Parathyroid adenoma (tissue), 2 donors: ENCODE measurements around the gene DNAJC7.

Experiments
- H2AFZ ChIP-seq: fragments of 300-600 bp; sonication (generic); one replicate; pipeline ENCODE4 v1.7.0; 2017; ENCODE audit warnings: antibody characterized with exemption, mild to moderate bottlenecking
- H3K27ac ChIP-seq: fragments of 300-600 bp; sonication (generic); one replicate; pipeline ENCODE4 v1.7.0; 2017
- H3K27me3 ChIP-seq: fragments of 300-600 bp; sonication (generic); one replicate; pipeline ENCODE4 v1.7.0; 2017; ENCODE audit warnings: low read length; ENCODE audit not compliant: control insufficient read depth, insufficient read depth
- H3K36me3 ChIP-seq: fragments of 300-600 bp; sonication (generic); one replicate; pipeline ENCODE4 v1.7.0; 2017; ENCODE audit warnings: low read length; ENCODE audit not compliant: control insufficient read depth, insufficient read depth
- H3K4me1 ChIP-seq: fragments of 300-600 bp; sonication (generic); one replicate; pipeline ENCODE4 v1.7.0; 2017; ENCODE audit warnings: control low read depth
- H3K4me2 ChIP-seq: fragments of 300-600 bp; sonication (generic); one replicate; pipeline ENCODE4 v1.7.0; 2017; ENCODE audit warnings: low read length
- H3K4me3 ChIP-seq: fragments of 300-600 bp; sonication (generic); one replicate; pipeline ENCODE4 v1.7.0; 2017; ENCODE audit warnings: low read depth, low read length
- H3K79me2 ChIP-seq: fragments of 300-600 bp; sonication (generic); one replicate; pipeline ENCODE4 v1.7.0; 2017; ENCODE audit warnings: control low read depth
- H3K9ac ChIP-seq: fragments of 300-600 bp; sonication (generic); one replicate; pipeline ENCODE4 v1.7.0; 2017; ENCODE audit warnings: mild to moderate bottlenecking
- H3K9me3 ChIP-seq: fragments of 300-600 bp; sonication (generic); one replicate; pipeline ENCODE4 v1.7.0; 2017; ENCODE audit warnings: low read length; ENCODE audit not compliant: control insufficient read depth
- TF ChIP-seq, protein P1 (sequence below): fragments of 300-600 bp; sonication (generic); IDR thresholded peaks from one replicate; pipeline ENCODE4 v1.7.0; 2017; ENCODE audit warnings: antibody characterized with exemption, mild to moderate bottlenecking
- donor health status: primary hyperparathyroidism.

The DNAJC7 gene

GRCh38 chr17:41985919-41986318 is 31.3 kb downstream of the DNAJC7 start:
- TF ChIP-seq, protein P1, sequence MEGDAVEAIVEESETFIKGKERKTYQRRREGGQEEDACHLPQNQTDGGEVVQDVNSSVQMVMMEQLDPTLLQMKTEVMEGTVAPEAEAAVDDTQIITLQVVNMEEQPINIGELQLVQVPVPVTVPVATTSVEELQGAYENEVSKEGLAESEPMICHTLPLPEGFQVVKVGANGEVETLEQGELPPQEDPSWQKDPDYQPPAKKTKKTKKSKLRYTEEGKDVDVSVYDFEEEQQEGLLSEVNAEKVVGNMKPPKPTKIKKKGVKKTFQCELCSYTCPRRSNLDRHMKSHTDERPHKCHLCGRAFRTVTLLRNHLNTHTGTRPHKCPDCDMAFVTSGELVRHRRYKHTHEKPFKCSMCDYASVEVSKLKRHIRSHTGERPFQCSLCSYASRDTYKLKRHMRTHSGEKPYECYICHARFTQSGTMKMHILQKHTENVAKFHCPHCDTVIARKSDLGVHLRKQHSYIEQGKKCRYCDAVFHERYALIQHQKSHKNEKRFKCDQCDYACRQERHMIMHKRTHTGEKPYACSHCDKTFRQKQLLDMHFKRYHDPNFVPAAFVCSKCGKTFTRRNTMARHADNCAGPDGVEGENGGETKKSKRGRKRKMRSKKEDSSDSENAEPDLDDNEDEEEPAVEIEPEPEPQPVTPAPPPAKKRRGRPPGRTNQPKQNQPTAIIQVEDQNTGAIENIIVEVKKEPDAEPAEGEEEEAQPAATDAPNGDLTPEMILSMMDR = no peak
- Histone ChIP-seq H3K4me2 (no peak overlapping the region), H3K9ac (no peak overlapping the region), H3K4me3 (no peak overlapping the region), H3K27ac (no peak overlapping the region), H2AFZ (no peak overlapping the region), H3K36me3 (no peaks in the 10 kb centered on the region), H3K27me3 (no peaks in the 10 kb centered on the region), H3K4me1 (no peaks in the 10 kb centered on the region), H3K9me3 (no peaks in the 10 kb centered on the region), H3K79me2 (peaks cover 4% of the 10 kb centered on the region)

- H3K9me3 ChIP-seq = no peaks in the 10 kb centered on the region
- no peaks in the 10 kb centered on the region for H3K27me3 ChIP-seq
- no peak overlapping the region for H3K4me2 ChIP-seq
- TF ChIP-seq, protein P1 = no peak
- H3K36me3 ChIP-seq = no peaks in the 10 kb centered on the region
- no peak overlapping the region for H3K27ac ChIP-seq
- peaks cover 4% of the 10 kb centered on the region for H3K79me2 ChIP-seq
- H3K4me3 ChIP-seq = no peak overlapping the region
- H3K4me1 ChIP-seq = no peaks in the 10 kb centered on the region
- no peak overlapping the region for H2AFZ ChIP-seq
- no peak overlapping the region for H3K9ac ChIP-seq
Measured at GRCh38 chr17:41984454-41984853, 32.8 kb downstream of the DNAJC7 start.

GRCh38 chr17:41982026-41982760 is 35.0 kb downstream of the DNAJC7 start:
- H2AFZ ChIP-seq = no peak overlapping the region
- no peak overlapping the region for H3K4me2 ChIP-seq
- H3K79me2 ChIP-seq = peaks cover 4% of the 10 kb centered on the region
- no peaks in the 10 kb centered on the region for H3K4me1 ChIP-seq
- H3K9me3 ChIP-seq = no peaks in the 10 kb centered on the region
- TF ChIP-seq, protein P1 = no peak
- H3K27me3 ChIP-seq = no peaks in the 10 kb centered on the region
- no peak overlapping the region for H3K4me3 ChIP-seq
- no peak overlapping the region for H3K27ac ChIP-seq
- H3K9ac ChIP-seq = no peak overlapping the region
- no peaks in the 10 kb centered on the region for H3K36me3 ChIP-seq

DNA sequence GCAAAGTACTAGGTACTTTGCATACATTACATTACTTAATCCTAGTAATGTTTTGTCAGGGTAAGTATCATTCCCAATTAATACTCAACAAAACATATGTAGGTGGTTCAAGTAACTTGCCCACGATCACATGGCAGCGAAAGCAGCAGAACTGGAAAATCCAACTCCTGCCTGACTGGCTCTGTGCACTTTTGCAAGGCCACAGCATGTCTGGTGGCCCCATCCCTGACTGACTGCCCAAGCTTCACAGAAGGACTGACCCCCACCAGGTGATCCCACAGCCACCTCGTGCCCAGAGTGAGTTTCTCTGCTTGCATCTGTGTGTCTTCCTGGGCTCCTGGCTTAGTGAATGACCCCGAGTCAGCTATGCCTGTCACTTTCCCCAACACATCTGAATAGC is 39.2 kb downstream of the DNAJC7 start:
- Histone ChIP-seq H3K4me3 (no peak overlapping the region), H3K36me3 (no peaks in the 10 kb centered on the region), H3K4me2 (no peak overlapping the region), H3K4me1 (no peaks in the 10 kb centered on the region), H3K9me3 (no peaks in the 10 kb centered on the region), H3K79me2 (no peaks in the 10 kb centered on the region), H3K27me3 (no peaks in the 10 kb centered on the region), H3K27ac (no peak overlapping the region), H3K9ac (no peak overlapping the region), H2AFZ (no peak overlapping the region)
- TF ChIP-seq, protein P1 = no peak
